ENCODE data around the gene EDEM2. TPM values are rescaled to one million over a fixed set of nuclear protein-coding genes. Genes with fewer than 3 reads are reported as not detected.

Gene EDEM2
- total and polyA plus RNA-seq, 2 of the 4 experiments (the other 2 are of a cell fraction), result 19.0 to 27.4 TPM

DNA sequence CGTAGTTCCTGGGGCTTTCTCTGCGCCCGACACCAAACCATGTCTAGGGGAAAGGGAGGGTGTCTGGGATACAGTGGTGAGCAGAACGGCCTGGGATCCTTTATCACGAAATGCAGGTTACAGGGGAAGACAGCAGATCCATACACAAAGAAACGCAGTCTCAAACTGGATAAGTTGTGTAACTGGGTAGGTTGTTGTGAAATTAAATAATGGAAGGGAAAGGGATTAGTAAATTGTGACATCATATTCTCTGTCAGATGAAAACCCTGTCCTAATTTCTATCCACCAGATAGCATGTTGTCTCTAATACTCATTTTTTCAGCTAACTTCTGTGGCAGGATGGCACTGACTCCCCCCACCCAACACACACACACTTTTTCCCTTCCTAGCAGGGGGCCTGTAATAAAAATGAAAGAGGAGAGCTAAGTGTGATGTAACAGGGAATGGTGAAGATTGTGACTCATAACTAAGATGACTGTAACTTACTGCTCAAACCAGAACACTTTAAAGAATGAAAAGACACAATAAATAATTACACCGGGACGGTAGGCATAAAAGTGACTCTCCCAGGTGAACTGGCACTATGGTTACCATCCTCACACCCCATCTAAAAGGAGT, 53.8 kb downstream of the EDEM2 start (continued):
- no peak for TF ChIP-seq MAFK (IDR thresholded peaks at IDR 0.05; ENCODE audit: low read depth, low read length)

DNA sequence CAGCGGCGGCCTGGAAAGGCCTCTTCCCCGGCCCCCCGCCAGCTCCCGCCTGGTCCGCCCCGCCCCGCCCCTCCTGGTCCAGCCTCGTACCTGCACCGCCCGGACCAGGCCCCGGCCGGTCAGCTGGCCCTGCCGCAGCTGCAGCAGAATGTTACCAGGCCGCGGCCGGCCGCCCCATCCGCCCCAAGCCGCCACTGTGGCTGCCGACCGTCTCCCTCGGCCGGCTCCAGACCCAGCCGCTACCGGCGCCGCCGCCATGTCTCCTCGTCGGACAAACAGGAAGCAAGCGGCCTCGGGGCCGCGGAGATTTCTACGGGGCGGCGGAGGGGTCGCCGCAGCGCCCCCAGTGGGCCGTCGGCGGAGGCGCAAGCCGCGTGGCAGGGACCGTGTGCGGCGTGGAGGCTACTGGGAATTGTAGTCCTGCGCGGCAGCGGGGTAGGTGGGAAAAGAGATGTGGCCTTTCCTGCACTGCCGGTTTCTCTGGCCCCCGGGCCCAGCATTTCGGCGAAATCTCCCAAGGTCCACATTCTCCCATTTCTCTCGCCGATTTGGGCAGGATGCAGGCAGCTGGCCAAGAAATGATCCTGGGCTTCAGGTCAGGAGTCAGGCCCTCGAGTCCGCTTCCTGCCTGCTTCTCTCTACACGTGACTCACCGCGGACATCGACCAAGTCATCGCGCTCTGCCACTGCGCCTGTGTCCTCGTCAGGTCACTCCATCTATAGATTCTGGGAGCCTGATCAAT, 54.4 kb downstream of the EDEM2 start, which contains the start of gene TRPC4AP:
Gene TRPC4AP, minus strand, starts transcription at position 284 of the 743 bp plus-strand sequence. Its CDS starts 26 bp downstream, at position 258.
- peak within 1 kb of the TSS; percentile 90 for H2BK5ac ChIP-seq (ENCODE audit: low read depth, low read length, poor library complexity, severe bottlenecking)
- H3K18ac ChIP-seq (ENCODE audit: low read depth, low read length), result peak within 1 kb of the TSS; percentile 62
- H2AFZ ChIP-seq (replicated peaks; ENCODE audit: low read length, poor library complexity), result peak within 1 kb of the TSS; percentile 96
- no peaks in the 10 kb centered on the region for H3K27me3 ChIP-seq (ENCODE audit: control insufficient read depth, insufficient read depth, low read length)
- WGBS, 2 experiments (ENCODE audit: extremely low coverage in 2 of 2, insufficient read length in 1 of 2), result 6% methylated on average over 32 of the region's 69 CpGs; no CpG with 5 or more reads in 1 of the 2 experiments
- peaks cover 3% of the 10 kb centered on the region for H3K36me3 ChIP-seq (ENCODE audit: control insufficient read depth, insufficient read depth, low read length)
- peak within 1 kb of the TSS; percentile 94 for H2BK120ac ChIP-seq (ENCODE audit: low read depth, low read length)
- peak within 1 kb of the TSS; percentile 93 for H3K9ac ChIP-seq (ENCODE audit: low read depth, low read length)
- H3K27ac ChIP-seq (ENCODE audit: insufficient read depth, low read length), result peak within 1 kb of the TSS; percentile 96
- H2AK5ac ChIP-seq (ENCODE audit: low read depth, low read length), result peak within 1 kb of the TSS; percentile 87
- H3K79me1 ChIP-seq (ENCODE audit: low read depth in 1 of 2, low read length in 2 of 2), result peaks cover 0 to 44% of the 10 kb centered on the region in 2 experiments; a peak in 2 of 4 replicates
- H3K4ac ChIP-seq (ENCODE audit: low read depth, low read length), result peak within 1 kb of the TSS; percentile 94
- peaks cover 40% of the 10 kb centered on the region for H4K20me1 ChIP-seq (ENCODE audit: insufficient read depth, low read length)
- peak within 1 kb of the TSS; percentile 87 for H3K4me3 ChIP-seq (ENCODE audit: insufficient read depth, low read depth, low read length)
- H3K14ac ChIP-seq (replicated peaks; ENCODE audit: low read depth, low read length), result peak within 1 kb of the TSS; percentile 86
- H2AK9ac ChIP-seq (replicated peaks; ENCODE audit: low read depth, low read length, poor library complexity), result peak within 1 kb of the TSS; percentile 99
- BruUV-seq (replicated peaks), result no TSS peak
- CTCF ChIA-PET, result interaction anchor here (0.6 to 1.0 kb wide), 4 partner anchors 52 to 258 kb away, joined by 3 to 6 read pairs (median 6); no protein-coding TSS in a partner anchor
- H4K91ac ChIP-seq (ENCODE audit: insufficient read depth, low read depth, low read length), result peak within 1 kb of the TSS; percentile 95
- H4K8ac ChIP-seq (ENCODE audit: low read depth in 2 of 2, low read length in 2 of 2), result peak within 1 kb of the TSS; percentile 94 to 98
- in situ Hi-C loops (cut with MboI; ENCODE audit: low sequenced_read_pairs) (no loop called here), dilution Hi-C loops (cut with HindIII; ENCODE audit: low sequenced_read_pairs, unreplicated experiment) (no loop called here), intact Hi-C loops (cut with micrococcal nuclease) (loop anchor here (1.0 to 10.0 kb wide), 2 partner anchors 218 to 258 kb away; no protein-coding TSS in a partner anchor)
- peak within 1 kb of the TSS; percentile 72 for H2BK20ac ChIP-seq (ENCODE audit: low read depth, low read length)
- H3K9me3 ChIP-seq (ENCODE audit: control insufficient read depth, insufficient read depth, low read length), result no peaks in the 10 kb centered on the region
- peaks cover 8% of the 10 kb centered on the region for H3K9me1 ChIP-seq (ENCODE audit: insufficient read depth, low read length)
- ATAC-seq (ENCODE audit: low read depth), result peak; percentile 95
- peak within 1 kb of the TSS; percentile 92 for H3K23ac ChIP-seq (ENCODE audit: low read depth, low read length)
- peak within 1 kb of the TSS; percentile 76 for H3K56ac ChIP-seq (ENCODE audit: extremely low read depth, insufficient read depth, low read length)
- POLR2A ChIA-PET (ENCODE audit: unreplicated experiment), result interaction anchor here (0.5 kb wide), 1 partner anchor 508 kb away, joined by 4 read pairs; no protein-coding TSS in a partner anchor
- H4K5ac ChIP-seq (ENCODE audit: low read depth, low read length), result peak within 1 kb of the TSS; percentile 91
- peak; percentile 86 for DNase-seq
- H3K4me1 ChIP-seq (ENCODE audit: control insufficient read depth, insufficient read depth, low read length), result peaks cover 9% of the 10 kb centered on the region
- peak within 1 kb of the TSS; percentile 98; the same call in 2 of the 3 replicates for H2BK15ac ChIP-seq (ENCODE audit: low read depth, low read length)
- peak within 1 kb of the TSS; percentile 90 for H3K4me2 ChIP-seq (ENCODE audit: low read depth, low read length)
- TF ChIP-seq, protein P1, sequence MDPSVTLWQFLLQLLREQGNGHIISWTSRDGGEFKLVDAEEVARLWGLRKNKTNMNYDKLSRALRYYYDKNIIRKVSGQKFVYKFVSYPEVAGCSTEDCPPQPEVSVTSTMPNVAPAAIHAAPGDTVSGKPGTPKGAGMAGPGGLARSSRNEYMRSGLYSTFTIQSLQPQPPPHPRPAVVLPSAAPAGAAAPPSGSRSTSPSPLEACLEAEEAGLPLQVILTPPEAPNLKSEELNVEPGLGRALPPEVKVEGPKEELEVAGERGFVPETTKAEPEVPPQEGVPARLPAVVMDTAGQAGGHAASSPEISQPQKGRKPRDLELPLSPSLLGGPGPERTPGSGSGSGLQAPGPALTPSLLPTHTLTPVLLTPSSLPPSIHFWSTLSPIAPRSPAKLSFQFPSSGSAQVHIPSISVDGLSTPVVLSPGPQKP (IDR thresholded peaks at IDR 0.05; ENCODE audit: borderline replicate concordance, low read depth, low read length), result no peak
- TF ChIP-seq FOS (IDR thresholded peaks at IDR 0.05; ENCODE audit: low read depth, low read length) (no peak), MAFK (IDR thresholded peaks at IDR 0.05; ENCODE audit: low read depth, low read length) (no peak), RAD21 (IDR thresholded peaks at IDR 0.05; ENCODE audit: low read length) (peak; percentile 52), SMC3 (IDR thresholded peaks at IDR 0.05; ENCODE audit: low read depth, low read length) (0 out of 2 replicates have a peak, but pooled peaks have one; percentile 15), CHD1 (IDR thresholded peaks at IDR 0.05; ENCODE audit: low read depth, low read length) (0 out of 2 replicates have a peak, but pooled peaks have one; percentile 48), MXI1 (IDR thresholded peaks at IDR 0.05; ENCODE audit: borderline replicate concordance, low read depth, low read length) (peak; percentile 87), RFX5 (IDR thresholded peaks at IDR 0.05; ENCODE audit: low read depth, low read length) (no peak), POLR2A (IDR thresholded peaks at IDR 0.05; ENCODE audit: low read depth, low read length) (peak; percentile 90), RCOR1 (IDR thresholded peaks at IDR 0.05; ENCODE audit: insufficient replicate concordance, low read length) (no peak), MAZ (IDR thresholded peaks at IDR 0.05; ENCODE audit: borderline replicate concordance, low read depth, low read length) (peak; percentile 79)

All from IMR-90 (cell line).